WTC11 (cell line): ENCODE measurements around the gene GPC1. TPM values are rescaled to one million over a fixed set of nuclear protein-coding genes. Genes with fewer than 3 reads are reported as not detected.

Experiments
- ATAC-seq: fragments of 200-7000 bp; cut with Tn5 transposase; 2 replicates; pipeline ENCODE4 v1.10.0; 2021; ENCODE audit warnings: mild to moderate bottlenecking, moderate library complexity
- CTCF ChIA-PET: fragments of 300-600 bp; sonication (Branson Sonifier 250); formaldehyde crosslinking; loops from one replicate; lab custom pipeline; 2021; ENCODE audit warnings: antibody characterized with exemption; lab: Charles Lee
- POLR2A ChIA-PET: fragments of 350-600 bp; sonication (Branson Sonifier 250); formaldehyde crosslinking; loops from one replicate; lab custom pipeline; 2021; ENCODE audit warnings: antibody characterized with exemption; lab: Charles Lee
- DNase-seq: peaks from one replicate; pipeline ENCODE4 v3.0.0; 2021; ENCODE audit warnings: low spot score
- H3K27ac Mint-ChIP-seq: 2 replicates; pipeline ENCODE4 v1.8.0; 2021; ENCODE audit warnings: mixed read lengths
- H3K27me3 Mint-ChIP-seq: 2 replicates; pipeline ENCODE4 v1.8.0; 2021; ENCODE audit warnings: low read depth, mild to moderate bottlenecking, moderate library complexity, mixed read lengths
- H3K36me3 Mint-ChIP-seq: 2 replicates; pipeline ENCODE4 v1.8.0; 2021; ENCODE audit warnings: mixed read lengths
- H3K4me1 Mint-ChIP-seq: 2 replicates; pipeline ENCODE4 v1.8.0; 2022; ENCODE audit warnings: mixed read lengths
- H3K4me3 Mint-ChIP-seq: 2 replicates; pipeline ENCODE4 v1.8.0; 2021; ENCODE audit warnings: mild to moderate bottlenecking, moderate library complexity, mixed read lengths
- H3K9me3 Mint-ChIP-seq: 2 replicates; pipeline ENCODE4 v1.8.0; 2021; ENCODE audit warnings: mixed read lengths
- ATF1 ChIP-seq: sonication (generic); formaldehyde crosslinking; IDR thresholded peaks from 2 replicates; pipeline ENCODE4 v1.8.1; 2023; ENCODE audit warnings: mild to moderate bottlenecking, moderate library complexity, missing genetic modification reagents
- CREB1 ChIP-seq: sonication (generic); formaldehyde crosslinking; IDR thresholded peaks from 2 replicates; pipeline ENCODE4 v1.8.0; 2023; ENCODE audit warnings: mild to moderate bottlenecking, missing genetic modification reagents
- E2F5 ChIP-seq: sonication (generic); formaldehyde crosslinking; IDR thresholded peaks from 2 replicates; pipeline ENCODE4 v1.8.1; 2022; ENCODE audit warnings: mild to moderate bottlenecking, moderate library complexity, missing genetic modification reagents
- ESRRA ChIP-seq: sonication (generic); formaldehyde crosslinking; IDR thresholded peaks from 2 replicates; pipeline ENCODE4 v1.8.1; 2022; ENCODE audit warnings: mild to moderate bottlenecking, missing genetic modification reagents, borderline replicate concordance
- ETV6 ChIP-seq: sonication (generic); formaldehyde crosslinking; IDR thresholded peaks from 2 replicates; pipeline ENCODE4 v1.8.1; 2022; ENCODE audit warnings: mild to moderate bottlenecking, missing genetic modification reagents
- JAZF1 ChIP-seq: fragments of 250-450 bp; sonication (Bioruptor Pico); IDR thresholded peaks from 2 replicates; pipeline ENCODE4 v1.9.0; 2021; ENCODE audit warnings: moderate library complexity, mild to moderate bottlenecking, inconsistent platforms
- KAT7 ChIP-seq: sonication (generic); formaldehyde crosslinking; IDR thresholded peaks from 2 replicates; pipeline ENCODE4 v1.8.1; 2023; ENCODE audit warnings: missing genetic modification reagents, mild to moderate bottlenecking, borderline replicate concordance
- MYBL2 ChIP-seq: sonication (generic); formaldehyde crosslinking; IDR thresholded peaks from 2 replicates; pipeline ENCODE4 v1.8.1; 2023; ENCODE audit warnings: mild to moderate bottlenecking, moderate library complexity, missing genetic modification reagents
- NR3C1 ChIP-seq: sonication (generic); formaldehyde crosslinking; conservative IDR thresholded peaks from 2 replicates; pipeline ENCODE4 v1.8.1; 2023; ENCODE audit warnings: low read depth, mild to moderate bottlenecking, missing genetic modification reagents
- PREB ChIP-seq: sonication (generic); formaldehyde crosslinking; IDR thresholded peaks from 2 replicates; pipeline ENCODE4 v1.8.1; 2022; ENCODE audit warnings: mild to moderate bottlenecking, missing genetic modification reagents, moderate library complexity, borderline replicate concordance
- RELA ChIP-seq: sonication (generic); formaldehyde crosslinking; IDR thresholded peaks from 2 replicates; pipeline ENCODE4 v1.8.1; 2022; ENCODE audit warnings: missing genetic modification reagents, mild to moderate bottlenecking, borderline replicate concordance
- STAT6 ChIP-seq: sonication (generic); formaldehyde crosslinking; conservative IDR thresholded peaks from 2 replicates; pipeline ENCODE4 v1.8.1; 2023; ENCODE audit warnings: mild to moderate bottlenecking, low read depth, missing genetic modification reagents, moderate library complexity
- TCF7 ChIP-seq: sonication (generic); formaldehyde crosslinking; IDR thresholded peaks from 2 replicates; pipeline ENCODE4 v1.8.0; 2022; ENCODE audit warnings: mild to moderate bottlenecking, low read depth, missing genetic modification reagents, moderate library complexity
- USF2 ChIP-seq: sonication (generic); formaldehyde crosslinking; IDR thresholded peaks from 2 replicates; pipeline ENCODE4 v1.8.1; 2023; ENCODE audit warnings: mild to moderate bottlenecking, missing genetic modification reagents, moderate library complexity
- ZNF138 ChIP-seq: sonication (generic); formaldehyde crosslinking; conservative IDR thresholded peaks from 2 replicates; pipeline ENCODE4 v1.8.1; 2022; ENCODE audit warnings: mild to moderate bottlenecking, moderate library complexity, missing genetic modification reagents
- ZNF281 ChIP-seq: sonication (generic); formaldehyde crosslinking; IDR thresholded peaks from 2 replicates; pipeline ENCODE4 v1.8.0; 2023; ENCODE audit warnings: mild to moderate bottlenecking, missing genetic modification reagents
- ZNF317 ChIP-seq: sonication (generic); formaldehyde crosslinking; IDR thresholded peaks from 2 replicates; pipeline ENCODE4 v1.8.1; 2023; ENCODE audit warnings: low read depth, mild to moderate bottlenecking, moderate library complexity, missing genetic modification reagents, borderline replicate concordance
- ZNF671 ChIP-seq: fragments of 250-450 bp; sonication (Bioruptor Pico); IDR thresholded peaks from 2 replicates; pipeline ENCODE4 v1.8.0; 2021; ENCODE audit warnings: mild to moderate bottlenecking
- ZSCAN18 ChIP-seq: fragments of 250-450 bp; sonication (Bioruptor Pico); IDR thresholded peaks from 2 replicates; pipeline ENCODE4 v2.1.2; 2022; ENCODE audit warnings: mild to moderate bottlenecking, moderate library complexity
- total RNA-seq: library from RNA; stranded (reverse); gene quantifications from 3 replicates; pipeline ENCODE4 v1.2.3, GENCODE V29; 2021

Gene GPC1
- total RNA-seq, 1 experiment from 2014 or later, result 41.5 TPM

GRCh38 chr2:240416821-240417220 is 18.6 kb upstream of the GPC1 start:
- no peaks in the 10 kb centered on the region for H3K4me1 Mint-ChIP-seq
- H3K36me3 Mint-ChIP-seq, result peaks cover 13% of the 10 kb centered on the region
- ATAC-seq, result no peak
- peaks cover 32% of the 10 kb centered on the region for H3K9me3 Mint-ChIP-seq
- TF ChIP-seq ESRRA (CRISPR knock-in tag) (no peak), ZNF317 (CRISPR knock-in tag) (no peak)
- ChIA-PET CTCF (no interaction called here), POLR2A (no interaction called here)
- no peak for DNase-seq
- H3K27ac Mint-ChIP-seq, result no peak overlapping the region
- H3K4me3 Mint-ChIP-seq, result no peak overlapping the region
- H3K27me3 Mint-ChIP-seq, result peaks cover 7% of the 10 kb centered on the region

GRCh38 chr2:240418311-240418710 is 17.2 kb upstream of the GPC1 start:
- no peak for ATAC-seq
- H3K27me3 Mint-ChIP-seq, result peaks cover 7% of the 10 kb centered on the region
- peaks cover 44% of the 10 kb centered on the region for H3K9me3 Mint-ChIP-seq
- no peak for DNase-seq
- H3K4me1 Mint-ChIP-seq, result no peaks in the 10 kb centered on the region
- POLR2A ChIA-PET, result no interaction called here
- CTCF ChIA-PET, result no interaction called here
- peaks cover 13% of the 10 kb centered on the region for H3K36me3 Mint-ChIP-seq
- TF ChIP-seq ZSCAN18 (CRISPR knock-in tag), result no peak
- no peak for TF ChIP-seq USF2 (CRISPR knock-in tag)
- H3K27ac Mint-ChIP-seq, result no peak overlapping the region
- no peak overlapping the region for H3K4me3 Mint-ChIP-seq

- TF ChIP-seq ETV6 (no peak), ZNF138 (no peak), ZNF281 (CRISPR knock-in tag) (no peak), CREB1 (CRISPR knock-in tag) (no peak), JAZF1 (CRISPR knock-in tag) (no peak), KAT7 (CRISPR knock-in tag) (no peak), TCF7 (no peak)
- Mint-ChIP-seq H3K9me3 (peaks cover 44% of the 10 kb centered on the region), H3K27me3 (peaks cover 9% of the 10 kb centered on the region), H3K36me3 (peaks cover 13% of the 10 kb centered on the region), H3K4me3 (no peak overlapping the region), H3K27ac (no peak overlapping the region), H3K4me1 (no peaks in the 10 kb centered on the region)
- CTCF ChIA-PET, result no interaction called here
- no peak for DNase-seq
- no peak for ATAC-seq
- POLR2A ChIA-PET, result no interaction called here
Observed at GRCh38 chr2:240419271-240419670, 16.2 kb upstream of the GPC1 start.

GRCh38 chr2:240419723-240420122 is 15.7 kb upstream of the GPC1 start:
- Mint-ChIP-seq H3K9me3 (peaks cover 44% of the 10 kb centered on the region), H3K27ac (no peak overlapping the region), H3K4me3 (no peak overlapping the region), H3K27me3 (peaks cover 13% of the 10 kb centered on the region), H3K36me3 (peaks cover 13% of the 10 kb centered on the region), H3K4me1 (no peaks in the 10 kb centered on the region)
- DNase-seq (no peak), ATAC-seq (no peak)
- ChIA-PET POLR2A (no interaction called here), CTCF (no interaction called here)
- TF ChIP-seq RELA (CRISPR knock-in tag) (no peak), E2F5 (CRISPR knock-in tag) (no peak), ZNF671 (no peak), CREB1 (CRISPR knock-in tag) (no peak), STAT6 (CRISPR knock-in tag) (no peak), ATF1 (CRISPR knock-in tag) (no peak), MYBL2 (no peak), NR3C1 (CRISPR knock-in tag) (no peak), TCF7 (no peak), PREB (no peak)
